HCT116 (cell line): ENCODE measurements around the gene SLITRK2.

Source experiments
- EGR1 ChIP-seq: IDR thresholded peaks from 2 replicates; pipeline ENCODE4 v1.6.1; 2012; ENCODE audit warnings: low read depth
- EZH2 ChIP-seq: fragments of 200-600 bp; sonication (generic); IDR thresholded peaks from 2 replicates; pipeline ENCODE4 v1.6.1; 2017; ENCODE audit warnings: antibody characterized with exemption, mixed run types
- EZH2phosphoT487 ChIP-seq: fragments of 200-600 bp; IDR thresholded peaks from 2 replicates; pipeline ENCODE4 v1.6.1; 2018; ENCODE audit warnings: antibody characterized with exemption, borderline replicate concordance
- POLR2A ChIP-seq: IDR thresholded peaks from 2 replicates; pipeline ENCODE4 v1.7.0; 2011; ENCODE audit warnings: borderline replicate concordance; ENCODE audit not compliant: insufficient read depth, insufficient read length; ENCODE audit errors: extremely low read depth
- POLR2AphosphoS5 ChIP-seq: IDR thresholded peaks from 2 replicates; pipeline ENCODE4 v1.6.1; 2011; ENCODE audit warnings: mild to moderate bottlenecking, low read depth, low read length, moderate library complexity
- YY1 ChIP-seq: IDR thresholded peaks from 2 replicates; pipeline ENCODE4 v1.6.1; 2011; ENCODE audit warnings: low read length, low read depth, moderate library complexity, mild to moderate bottlenecking; ENCODE audit not compliant: insufficient replicate concordance; ENCODE audit errors: extremely low read depth
- ZNF274 ChIP-seq: fragments of 200-500 bp; sonication (Bioruptor generic); IDR thresholded peaks from 2 replicates; pipeline ENCODE4 v1.6.1; 2014; ENCODE audit warnings: mild to moderate bottlenecking, low read depth, low read length, inconsistent platforms
- TF ChIP-seq, protein P1 (sequence below), 3 experiments: fragments of 200-600 bp in 1 of 3; sonication (generic) in 1 of 3; IDR thresholded peaks in 2 of 3; conservative IDR thresholded peaks in 1 of 3; 2 replicates each; pipeline ENCODE4 v1.5.1; 2012 to 2017; ENCODE audit warnings: low read depth in 2 of 3, low read length in 2 of 3, antibody characterized with exemption in 1 of 3, borderline replicate concordance in 1 of 3, control low read depth in 1 of 3, mild to moderate bottlenecking in 1 of 3, mixed read lengths in 1 of 3, mixed run types in 1 of 3, moderate library complexity in 1 of 3; ENCODE audit not compliant: insufficient read depth in 1 of 3
- TF ChIP-seq, protein P2 (sequence below): IDR thresholded peaks from 2 replicates; pipeline ENCODE4 v1.6.1; 2012

DNA sequence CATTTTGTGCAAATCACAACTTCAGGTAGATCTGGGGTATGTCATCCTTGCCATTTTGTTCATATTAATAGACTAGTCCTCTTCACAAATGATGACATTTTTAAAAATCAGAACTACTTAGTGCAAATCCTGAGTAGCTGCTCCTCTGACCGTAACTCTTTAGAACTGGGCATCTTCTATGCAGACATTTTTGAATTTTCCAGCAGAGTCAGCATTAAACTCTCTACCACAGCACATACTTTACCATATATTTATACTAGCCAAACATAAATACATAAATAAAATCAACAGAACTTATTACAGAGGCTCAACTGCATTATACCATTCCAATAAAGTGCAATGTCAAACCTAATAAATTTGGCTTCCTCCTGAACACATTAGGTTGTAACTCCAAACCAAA lies 4.5 kb upstream of the SLITRK2 start:
- TF ChIP-seq, protein P1, sequence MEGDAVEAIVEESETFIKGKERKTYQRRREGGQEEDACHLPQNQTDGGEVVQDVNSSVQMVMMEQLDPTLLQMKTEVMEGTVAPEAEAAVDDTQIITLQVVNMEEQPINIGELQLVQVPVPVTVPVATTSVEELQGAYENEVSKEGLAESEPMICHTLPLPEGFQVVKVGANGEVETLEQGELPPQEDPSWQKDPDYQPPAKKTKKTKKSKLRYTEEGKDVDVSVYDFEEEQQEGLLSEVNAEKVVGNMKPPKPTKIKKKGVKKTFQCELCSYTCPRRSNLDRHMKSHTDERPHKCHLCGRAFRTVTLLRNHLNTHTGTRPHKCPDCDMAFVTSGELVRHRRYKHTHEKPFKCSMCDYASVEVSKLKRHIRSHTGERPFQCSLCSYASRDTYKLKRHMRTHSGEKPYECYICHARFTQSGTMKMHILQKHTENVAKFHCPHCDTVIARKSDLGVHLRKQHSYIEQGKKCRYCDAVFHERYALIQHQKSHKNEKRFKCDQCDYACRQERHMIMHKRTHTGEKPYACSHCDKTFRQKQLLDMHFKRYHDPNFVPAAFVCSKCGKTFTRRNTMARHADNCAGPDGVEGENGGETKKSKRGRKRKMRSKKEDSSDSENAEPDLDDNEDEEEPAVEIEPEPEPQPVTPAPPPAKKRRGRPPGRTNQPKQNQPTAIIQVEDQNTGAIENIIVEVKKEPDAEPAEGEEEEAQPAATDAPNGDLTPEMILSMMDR (IDR thresholded peaks at IDR 0.05 in 2 of 3, conservative IDR thresholded peaks at IDR 0.05 in 1 of 3; ENCODE audit: borderline replicate concordance in 1 of 3, insufficient read depth in 1 of 3, low read depth in 2 of 3, low read length in 2 of 3), result no peak
- TF ChIP-seq ZNF274 (no peak), EZH2 (no peak), POLR2AphosphoS5 (no peak), POLR2A (no peak), YY1 (no peak), EZH2phosphoT487 (no peak), EGR1 (no peak)
- TF ChIP-seq, protein P2, sequence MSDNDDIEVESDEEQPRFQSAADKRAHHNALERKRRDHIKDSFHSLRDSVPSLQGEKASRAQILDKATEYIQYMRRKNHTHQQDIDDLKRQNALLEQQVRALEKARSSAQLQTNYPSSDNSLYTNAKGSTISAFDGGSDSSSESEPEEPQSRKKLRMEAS, result no peak
